Neutrophil (primary cell): ENCODE data around the gene CDC42BPB.

ENCODE experiments used
- H3K27ac ChIP-seq: fragments of 200-600 bp; sonication (generic); 2 replicates; pipeline ENCODE4 v1.5.1; 2016; ENCODE audit warnings: mild to moderate bottlenecking, moderate library complexity
- H3K27me3 ChIP-seq: fragments of 200-600 bp; sonication (generic); 2 replicates; pipeline ENCODE4 v1.6.0; 2016; ENCODE audit warnings: mild to moderate bottlenecking
- H3K36me3 ChIP-seq: fragments of 200-600 bp; sonication (generic); 2 replicates; pipeline ENCODE4 v1.5.1; 2017
- H3K4me1 ChIP-seq, 2 experiments: fragments of 200-600 bp in 1 of 2; sonication (generic) in 1 of 2; 1 replicate in 1 of 2; 2 replicates in 1 of 2; pipeline versions ENCODE4 v1.5.1 to v1.6.1; 2013 to 2016; ENCODE audit warnings: low read depth in 1 of 2, low read length in 1 of 2, mild to moderate bottlenecking in 1 of 2, moderate library complexity in 1 of 2; ENCODE audit not compliant: control insufficient read depth in 1 of 2, insufficient read depth in 1 of 2
- H3K4me3 ChIP-seq, 2 experiments: fragments of 200-600 bp in 1 of 2; sonication (generic) in 1 of 2; 1 replicate in 1 of 2; 2 replicates in 1 of 2; pipeline ENCODE4 v1.5.1; 2013 to 2016; ENCODE audit warnings: low read depth in 1 of 2, low read length in 1 of 2, mild to moderate bottlenecking in 1 of 2, moderate library complexity in 1 of 2
- H3K9me3 ChIP-seq: fragments of 200-600 bp; sonication (generic); 2 replicates; pipeline ENCODE4 v1.5.1; 2016
- TF ChIP-seq, protein P1 (sequence below): fragments of 200-600 bp; sonication (generic); IDR thresholded peaks from 2 replicates; pipeline ENCODE4 v1.5.1; 2016; ENCODE audit warnings: antibody characterized with exemption

CDC42BPB gene

DNA sequence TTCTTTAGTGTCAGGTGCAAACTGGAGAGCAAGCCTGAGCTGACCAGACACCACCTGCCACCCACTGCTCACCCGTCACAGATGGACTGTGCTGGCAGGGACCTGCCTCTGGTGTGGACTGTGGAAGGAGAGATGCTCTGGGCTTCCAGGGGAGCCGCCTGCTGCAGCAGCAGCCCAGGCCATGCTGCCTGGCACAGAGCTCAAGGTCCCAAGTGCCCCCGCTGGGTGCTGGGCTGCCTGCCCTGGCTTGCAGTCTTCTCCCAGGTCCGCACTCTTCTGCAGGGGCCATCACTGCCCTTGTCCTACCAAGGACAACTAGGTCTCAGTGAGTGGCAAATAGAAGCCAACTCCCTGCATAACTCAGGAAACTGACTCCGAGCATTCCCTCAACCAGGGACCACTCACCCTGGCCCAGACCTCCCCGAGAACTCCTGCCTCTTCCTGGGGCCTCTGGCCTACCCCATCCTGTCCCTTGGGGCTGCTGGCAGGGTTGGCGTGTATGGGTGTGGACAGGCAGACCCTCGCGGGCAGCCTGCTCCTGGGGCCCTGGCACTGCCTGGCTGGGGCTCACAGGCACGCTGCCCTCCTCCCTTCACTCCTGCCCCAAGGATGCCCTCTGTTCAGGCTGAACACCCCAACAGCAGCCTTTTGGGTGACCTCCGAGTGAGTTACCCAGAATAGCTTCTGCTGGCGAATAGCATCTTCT, 125.6 kb downstream of the CDC42BPB start:
- no peaks in the 10 kb centered on the region for H3K9me3 ChIP-seq
- H3K4me3 ChIP-seq: no peak overlapping the region
- H3K27me3 ChIP-seq: peaks cover 82% of the 10 kb centered on the region
- TF ChIP-seq, protein P1, sequence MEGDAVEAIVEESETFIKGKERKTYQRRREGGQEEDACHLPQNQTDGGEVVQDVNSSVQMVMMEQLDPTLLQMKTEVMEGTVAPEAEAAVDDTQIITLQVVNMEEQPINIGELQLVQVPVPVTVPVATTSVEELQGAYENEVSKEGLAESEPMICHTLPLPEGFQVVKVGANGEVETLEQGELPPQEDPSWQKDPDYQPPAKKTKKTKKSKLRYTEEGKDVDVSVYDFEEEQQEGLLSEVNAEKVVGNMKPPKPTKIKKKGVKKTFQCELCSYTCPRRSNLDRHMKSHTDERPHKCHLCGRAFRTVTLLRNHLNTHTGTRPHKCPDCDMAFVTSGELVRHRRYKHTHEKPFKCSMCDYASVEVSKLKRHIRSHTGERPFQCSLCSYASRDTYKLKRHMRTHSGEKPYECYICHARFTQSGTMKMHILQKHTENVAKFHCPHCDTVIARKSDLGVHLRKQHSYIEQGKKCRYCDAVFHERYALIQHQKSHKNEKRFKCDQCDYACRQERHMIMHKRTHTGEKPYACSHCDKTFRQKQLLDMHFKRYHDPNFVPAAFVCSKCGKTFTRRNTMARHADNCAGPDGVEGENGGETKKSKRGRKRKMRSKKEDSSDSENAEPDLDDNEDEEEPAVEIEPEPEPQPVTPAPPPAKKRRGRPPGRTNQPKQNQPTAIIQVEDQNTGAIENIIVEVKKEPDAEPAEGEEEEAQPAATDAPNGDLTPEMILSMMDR: no peak
- H3K4me1 ChIP-seq: peaks cover 13 to 28% of the 10 kb centered on the region in 2 experiments
- no peaks in the 10 kb centered on the region for H3K36me3 ChIP-seq
- no peak overlapping the region for H3K27ac ChIP-seq

DNA sequence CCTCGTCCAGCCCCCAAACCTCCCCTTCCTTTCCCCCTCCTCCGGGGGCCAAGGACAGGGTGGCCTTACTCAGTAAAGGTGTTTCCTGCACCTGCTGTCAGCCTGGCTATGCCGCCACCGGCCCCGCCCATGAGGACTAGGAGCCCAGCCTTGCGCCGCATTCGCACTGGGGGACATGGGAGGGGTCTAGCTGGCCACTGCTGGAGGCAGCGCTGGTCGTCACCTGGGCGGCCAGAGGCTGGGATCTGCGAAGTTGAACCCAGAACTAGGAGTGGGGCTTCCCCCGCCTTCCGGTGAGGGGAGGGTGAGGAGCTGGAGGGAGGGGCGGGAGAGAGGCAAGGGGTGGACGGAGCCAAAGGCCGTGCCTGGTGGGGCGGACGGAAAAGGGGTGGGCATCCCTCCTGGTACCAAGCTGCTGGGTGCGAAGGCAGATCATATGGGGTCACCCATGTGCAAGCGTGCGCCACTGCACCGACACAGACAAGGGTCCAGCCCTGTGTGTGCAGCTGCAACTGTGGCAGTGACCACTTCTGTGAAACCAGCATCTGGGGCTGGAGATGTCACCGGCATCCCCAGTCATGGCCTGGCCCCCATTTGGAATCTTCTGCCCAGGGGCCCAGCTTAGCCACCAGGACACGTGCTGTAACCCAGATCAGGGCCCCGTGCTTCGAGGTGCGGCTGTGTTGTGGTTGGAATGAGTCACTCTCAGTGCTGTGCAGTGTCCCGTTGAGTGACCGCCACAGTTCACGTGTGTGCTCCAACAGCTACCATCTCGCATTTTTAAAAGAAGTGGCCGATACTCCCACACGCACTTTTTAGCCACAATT, 126.4 kb downstream of the CDC42BPB start:
- H3K27me3 ChIP-seq: peaks cover 85% of the 10 kb centered on the region
- H3K9me3 ChIP-seq: no peaks in the 10 kb centered on the region
- H3K27ac ChIP-seq: no peak overlapping the region
- no peaks in the 10 kb centered on the region for H3K36me3 ChIP-seq
- TF ChIP-seq, protein P1: no peak
- no peak overlapping the region for H3K4me3 ChIP-seq
- H3K4me1 ChIP-seq: peaks cover 13 to 28% of the 10 kb centered on the region in 2 experiments

DNA sequence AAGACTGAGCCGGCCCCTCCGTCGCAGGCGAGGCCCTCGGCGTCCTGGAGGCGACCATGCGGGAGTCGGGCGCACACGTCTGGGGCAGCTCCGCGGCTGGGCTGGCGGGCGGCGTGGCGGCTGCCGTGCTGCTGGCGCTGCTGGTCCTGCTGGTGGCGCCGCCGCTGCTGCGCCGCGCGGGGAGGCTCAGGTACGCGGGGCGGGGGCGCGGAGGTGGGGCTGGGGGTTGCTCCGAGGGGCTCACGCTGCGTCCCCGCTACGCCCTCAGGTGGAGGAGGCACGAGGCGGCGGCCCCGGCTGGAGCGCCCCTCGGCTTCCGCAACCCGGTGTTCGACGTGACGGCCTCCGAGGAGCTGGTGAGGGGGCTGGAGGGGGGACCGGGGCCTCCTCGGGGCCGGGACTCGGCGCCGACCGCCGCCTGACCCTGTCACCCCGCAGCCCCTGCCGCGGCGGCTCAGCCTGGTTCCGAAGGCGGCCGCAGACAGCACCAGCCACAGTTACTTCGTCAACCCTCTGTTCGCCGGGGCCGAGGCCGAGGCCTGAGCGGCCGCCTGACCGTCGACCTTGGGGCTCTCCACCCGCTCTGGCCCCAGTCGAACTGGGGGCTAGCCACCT, 127.1 kb downstream of the CDC42BPB start:
- Histone ChIP-seq H3K36me3 (no peaks in the 10 kb centered on the region), H3K4me1 (peaks cover 13 to 28% of the 10 kb centered on the region in 2 experiments), H3K4me3 (no peak overlapping the region), H3K27ac (no peak overlapping the region), H3K27me3 (peaks cover 92% of the 10 kb centered on the region), H3K9me3 (no peaks in the 10 kb centered on the region)
- TF ChIP-seq, protein P1: no peak

DNA sequence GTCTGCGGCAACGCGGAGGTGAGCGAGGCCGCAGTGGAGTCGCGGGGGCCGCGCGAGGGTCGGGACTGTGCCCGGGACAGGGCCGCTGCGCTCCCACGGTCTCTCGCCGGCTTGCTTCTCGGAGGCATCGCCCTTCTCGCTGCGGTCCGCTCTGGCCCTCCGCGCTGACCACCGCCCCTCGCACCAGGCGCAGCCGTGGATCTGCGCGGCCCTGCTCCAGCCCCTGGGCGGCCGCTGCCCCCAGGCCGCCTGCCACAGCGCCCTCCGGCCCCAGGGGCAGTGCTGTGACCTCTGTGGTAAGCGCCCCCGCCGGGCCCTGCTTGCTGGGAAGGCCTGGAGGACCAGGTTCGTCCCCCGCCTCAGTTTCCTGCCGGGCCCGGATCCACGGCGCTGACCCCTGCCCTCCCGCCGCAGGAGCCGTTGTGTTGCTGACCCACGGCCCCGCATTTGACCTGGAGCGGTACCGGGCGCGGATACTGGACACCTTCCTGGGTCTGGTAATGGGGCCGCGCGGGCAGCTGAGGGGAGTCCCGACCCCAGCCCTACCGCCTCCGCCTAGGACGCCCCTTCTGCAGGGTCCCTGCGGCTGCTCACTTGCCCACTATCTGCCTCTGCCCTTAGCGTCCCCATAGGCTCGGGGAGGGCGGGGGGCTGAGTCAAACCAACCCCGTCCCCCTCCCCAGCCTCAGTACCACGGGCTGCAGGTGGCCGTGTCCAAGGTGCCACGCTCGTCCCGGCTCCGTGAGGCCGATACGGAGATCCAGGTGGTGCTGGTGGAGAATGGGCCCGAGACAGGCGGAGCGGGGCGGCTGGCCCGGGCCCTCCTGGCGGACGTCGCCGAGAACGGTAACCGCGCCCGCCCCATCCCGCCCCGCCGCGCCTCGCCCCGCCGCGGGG, 127.9 kb downstream of the CDC42BPB start:
- H3K4me3 ChIP-seq: peak overlapping the region in 1 of 2 experiments; percentile 58
- no peak overlapping the region for H3K27ac ChIP-seq
- TF ChIP-seq, protein P1: no peak
- H3K27me3 ChIP-seq: peaks cover 99% of the 10 kb centered on the region
- peaks cover 13 to 28% of the 10 kb centered on the region in 2 experiments for H3K4me1 ChIP-seq
- no peaks in the 10 kb centered on the region for H3K36me3 ChIP-seq
- no peaks in the 10 kb centered on the region for H3K9me3 ChIP-seq
